H1 (cell line): ENCODE results near the gene ZDHHC22. TPM values are rescaled to one million over a fixed set of nuclear protein-coding genes. Genes with fewer than 3 reads are reported as not detected.

ENCODE experiments used
- CTCF ChIA-PET: fragments of 300-600 bp; sonication (Branson Sonifier 250); formaldehyde crosslinking; loops from one replicate; lab custom pipeline; 2021; ENCODE audit not compliant: partially characterized antibody; lab: Charles Lee
- POLR2A ChIA-PET: fragments of 300-600 bp; sonication (Branson Sonifier 250); formaldehyde crosslinking; loops from one replicate; lab custom pipeline; 2021; ENCODE audit warnings: inconsistent platforms; ENCODE audit not compliant: partially characterized antibody; lab: Charles Lee
- DNase-seq, 2 experiments: peaks; one replicate each; pipeline versions ENCODE4 v3.0.0 to v3.0.0-alpha.2; 2010 to 2022; ENCODE audit warnings: low spot score in 2 of 2, low read depth in 1 of 2, mixed read lengths in 1 of 2
- FAIRE-seq: peaks from 2 replicates; lab custom pipeline; 2011; peaks lifted over from hg19 to GRCh38; lab: Jason Lieb, UNC
- H2AFZ ChIP-seq: 2 replicates; pipeline ENCODE4 v1.8.1; 2012; ENCODE audit warnings: low read length, inconsistent platforms
- H2AK5ac ChIP-seq: 2 replicates; pipeline ENCODE4 v1.6.1; 2013; ENCODE audit warnings: low read depth, low read length
- H2BK120ac ChIP-seq: replicated peaks from 2 replicates; pipeline ENCODE3; 2013; ENCODE audit warnings: low read depth, low read length, inconsistent platforms
- H2BK12ac ChIP-seq: 2 replicates; pipeline ENCODE4 v1.6.1; 2013; ENCODE audit warnings: low read depth, low read length
- H2BK15ac ChIP-seq: 2 replicates; pipeline ENCODE4 v1.6.1; 2013; ENCODE audit warnings: low read length
- H2BK20ac ChIP-seq: 2 replicates; pipeline ENCODE4 v1.6.1; 2013; ENCODE audit warnings: low read length
- H2BK5ac ChIP-seq: 2 replicates; pipeline ENCODE4 v1.6.1; 2013; ENCODE audit warnings: low read depth, low read length
- H3K14ac ChIP-seq: 2 replicates; pipeline ENCODE4 v1.6.1; 2013; ENCODE audit warnings: inconsistent platforms; ENCODE audit not compliant: insufficient read length
- H3K18ac ChIP-seq: 2 replicates; pipeline ENCODE4 v1.6.1; 2013; ENCODE audit warnings: low read length; ENCODE audit errors: extremely low read depth
- H3K23ac ChIP-seq: 2 replicates; pipeline ENCODE4 v1.6.1; 2013; ENCODE audit warnings: inconsistent platforms; ENCODE audit not compliant: insufficient read length
- H3K23me2 ChIP-seq: 2 replicates; pipeline ENCODE4 v1.6.1; 2013; ENCODE audit warnings: low read depth, low read length
- H3K27ac ChIP-seq: 2 replicates; pipeline ENCODE4 v1.6.1; 2011; ENCODE audit warnings: low read depth, low read length, inconsistent platforms
- H3K27me3 ChIP-seq, 4 experiments: replicated peaks in 1 of 4; 1 replicate in 1 of 4; 2 replicates in 3 of 4; pipeline versions ENCODE4 v1.6.1 to v1.8.1; 2011 to 2013; ENCODE audit warnings: low read length in 3 of 4, mild to moderate bottlenecking in 3 of 4, inconsistent platforms in 2 of 4, mixed read lengths in 2 of 4, moderate library complexity in 1 of 4; ENCODE audit not compliant: control insufficient read depth in 3 of 4, insufficient read depth in 3 of 4; ENCODE audit errors: extremely low read depth in 1 of 4
- H3K36me3 ChIP-seq, 4 experiments: 2 replicates each; pipeline versions ENCODE4 v1.6.1 to v1.8.1; 2011 to 2013; ENCODE audit warnings: mild to moderate bottlenecking in 4 of 4, low read length in 3 of 4, moderate library complexity in 2 of 4, control low read depth in 1 of 4, inconsistent platforms in 1 of 4; ENCODE audit not compliant: insufficient read depth in 4 of 4, control insufficient read depth in 2 of 4
- H3K4ac ChIP-seq: replicated peaks from 2 replicates; pipeline ENCODE3; 2013; ENCODE audit warnings: low read length, low read depth, mixed read lengths, inconsistent platforms; ENCODE audit not compliant: insufficient read length
- H3K4me1 ChIP-seq, 4 experiments: replicated peaks in 1 of 4; 1 replicate in 1 of 4; 2 replicates in 3 of 4; pipeline versions ENCODE4 v1.6.1 to v1.8.1; 2011 to 2013; ENCODE audit warnings: low read length in 3 of 4, inconsistent platforms in 2 of 4, mixed read lengths in 1 of 4; ENCODE audit not compliant: insufficient read depth in 4 of 4, control insufficient read depth in 3 of 4
- H3K4me2 ChIP-seq, 2 experiments: 2 replicates each; pipeline versions ENCODE4 v1.6.1 to v1.8.1; 2011 to 2013; ENCODE audit warnings: low read depth in 2 of 2, low read length in 2 of 2, control low read depth in 1 of 2, inconsistent platforms in 1 of 2, mild to moderate bottlenecking in 1 of 2; ENCODE audit not compliant: insufficient read depth in 1 of 2
- H3K4me3 ChIP-seq, 4 experiments: fragments of 200-600, 300-600 bp in 1 of 4; sonication (generic), shearing (Covaris generic), sonication (Bioruptor Twin) in 1 of 4; 2 replicates each; pipeline versions ENCODE4 v1.5.1 to v1.8.1; 2011 to 2016; ENCODE audit warnings: low read length in 4 of 4, low read depth in 3 of 4, control low read depth in 2 of 4, inconsistent platforms in 2 of 4, mild to moderate bottlenecking in 2 of 4, mixed read lengths in 1 of 4, moderate library complexity in 1 of 4; ENCODE audit not compliant: insufficient read depth in 2 of 4; ENCODE audit errors: extremely low read depth in 1 of 4
- H3K56ac ChIP-seq: replicated peaks from 2 replicates; pipeline ENCODE3; 2013; ENCODE audit warnings: low read depth, mild to moderate bottlenecking, mixed read lengths, low read length, inconsistent platforms; ENCODE audit not compliant: insufficient read length
- H3K79me1 ChIP-seq: 2 replicates; pipeline ENCODE4 v1.6.1; 2013; ENCODE audit warnings: low read depth, low read length, control low read depth
- H3K79me2 ChIP-seq, 2 experiments: 2 replicates each; pipeline versions ENCODE4 v1.6.1 to v1.8.1; 2012 to 2013; ENCODE audit warnings: low read length in 2 of 2, mild to moderate bottlenecking in 2 of 2, inconsistent platforms in 1 of 2; ENCODE audit not compliant: insufficient read depth in 2 of 2, control insufficient read depth in 1 of 2
- H3K9ac ChIP-seq, 4 experiments: replicated peaks in 1 of 4; 1 replicate in 1 of 4; 2 replicates in 3 of 4; pipeline versions ENCODE4 v1.6.1 to v1.8.1; 2011 to 2013; ENCODE audit warnings: low read depth in 3 of 4, low read length in 3 of 4, control low read depth in 2 of 4, mild to moderate bottlenecking in 2 of 4, moderate library complexity in 2 of 4, inconsistent platforms in 1 of 4; ENCODE audit errors: extremely low read depth in 1 of 4
- H3K9me3 ChIP-seq, 2 experiments: 2 replicates each; pipeline versions ENCODE4 v1.6.1 to v1.8.1; 2012 to 2013; ENCODE audit warnings: mild to moderate bottlenecking in 2 of 2, moderate library complexity in 2 of 2, control low read depth in 1 of 2, inconsistent platforms in 1 of 2, low read depth in 1 of 2, low read length in 1 of 2, mixed read lengths in 1 of 2; ENCODE audit not compliant: insufficient read depth in 2 of 2
- H4K20me1 ChIP-seq, 2 experiments: replicated peaks in 1 of 2; 2 replicates each; pipeline versions ENCODE3 to v1.8.1; 2011 to 2013; ENCODE audit warnings: inconsistent platforms in 2 of 2, low read length in 2 of 2, mild to moderate bottlenecking in 1 of 2; ENCODE audit not compliant: insufficient read depth in 2 of 2, control insufficient read depth in 1 of 2
- H4K5ac ChIP-seq: 2 replicates; pipeline ENCODE4 v1.6.1; 2013; ENCODE audit warnings: low read length, low read depth, mixed read lengths, inconsistent platforms; ENCODE audit not compliant: insufficient read length
- H4K8ac ChIP-seq: 2 replicates; pipeline ENCODE4 v1.8.0; 2013; ENCODE audit warnings: mild to moderate bottlenecking, moderate library complexity, low read length, inconsistent platforms; ENCODE audit not compliant: insufficient read depth; ENCODE audit errors: extremely low read depth
- H4K91ac ChIP-seq: replicated peaks from 2 replicates; pipeline ENCODE3; 2013; ENCODE audit warnings: low read length, mixed read lengths, inconsistent platforms; ENCODE audit not compliant: insufficient read length
- CBX8 ChIP-seq: fragments of 300-800, 300-1000 bp; sonication (generic); IDR thresholded peaks from 2 replicates; pipeline ENCODE4 v1.7.1; 2016; ENCODE audit warnings: low read depth, low read length, borderline replicate concordance
- EP300 ChIP-seq, 2 experiments: IDR thresholded peaks; 1 replicate in 1 of 2; 2 replicates in 1 of 2; pipeline ENCODE4 v1.6.1; 2011 to 2012; ENCODE audit warnings: low read depth in 2 of 2, low read length in 2 of 2, mild to moderate bottlenecking in 2 of 2, borderline replicate concordance in 1 of 2, inconsistent platforms in 1 of 2, moderate library complexity in 1 of 2
- FOSL1 ChIP-seq: IDR thresholded peaks from 2 replicates; pipeline ENCODE4 v1.6.1; 2011; ENCODE audit warnings: mild to moderate bottlenecking, low read depth, low read length, moderate library complexity; ENCODE audit not compliant: insufficient read depth
- GTF2F1 ChIP-seq: IDR thresholded peaks from 2 replicates; pipeline ENCODE4 v1.6.1; 2012; ENCODE audit warnings: low read depth, low read length, improper control_type of control experiment, borderline replicate concordance
- KDM4A ChIP-seq: IDR thresholded peaks from one replicate; pipeline ENCODE4 v1.7.1; 2012; ENCODE audit warnings: low read depth, mild to moderate bottlenecking, moderate library complexity, low read length, inconsistent platforms; ENCODE audit not compliant: severe bottlenecking
- MAX ChIP-seq: IDR thresholded peaks from 2 replicates; pipeline ENCODE4 v1.6.1; 2012; ENCODE audit warnings: inconsistent platforms
- RAD21 ChIP-seq, 2 experiments: IDR thresholded peaks in 1 of 2; conservative IDR thresholded peaks in 1 of 2; 2 replicates each; pipeline ENCODE4 v1.6.1; 2011; ENCODE audit warnings: low read depth in 2 of 2, low read length in 2 of 2, improper control_type of control experiment in 1 of 2, inconsistent platforms in 1 of 2, mild to moderate bottlenecking in 1 of 2, moderate library complexity in 1 of 2
- TBP ChIP-seq: IDR thresholded peaks from 2 replicates; pipeline ENCODE4 v1.6.1; 2011; ENCODE audit warnings: low read depth, low read length, improper control_type of control experiment
- YY1 ChIP-seq: IDR thresholded peaks from 2 replicates; pipeline ENCODE4 v1.6.1; 2011; ENCODE audit warnings: low read depth, mild to moderate bottlenecking, low read length
- ZNF274 ChIP-seq: IDR thresholded peaks from 2 replicates; pipeline ENCODE4 v1.7.0; 2012; ENCODE audit warnings: low read length, borderline replicate concordance; ENCODE audit errors: extremely low read depth
- WGBS, 2 experiments: shearing (Covaris generic) in 1 of 2; methylation state at CpG; one replicate each; pipeline versions ENCODE4 v1.1.6 to v1.1.7; 2013 to 2015; ENCODE audit warnings: low lambda C conversion rate in 2 of 2, mixed read lengths in 2 of 2, inconsistent platforms in 1 of 2, low coverage in 1 of 2, missing lambda C conversion rate in 1 of 2; ENCODE audit not compliant: insufficient replicate concordance in 2 of 2, insufficient coverage in 1 of 2, insufficient read length in 1 of 2; ENCODE audit errors: extremely low coverage in 1 of 2, missing lambda C conversion rate in 1 of 2; 5-methylcytosine and 5-hydroxymethylcytosine counted together
- polyA plus RNA-seq, 7 experiments: library from polyadenylated mRNA; depleted of rRNA in 3 of 7; stranded (reverse) in 5 of 7; unstranded in 2 of 7; fragments of >200 nt in 5 of 7; fragments of 200-250 nt in 2 of 7; gene quantifications; 1 replicate in 5 of 7; 2 replicates in 1 of 7; 4 replicates in 1 of 7; pipeline versions ENCODE4 v1.2.1 to v1.2.3, GENCODE V29; 2011 to 2013; ENCODE audit warnings: missing spikeins in 2 of 7, mixed read lengths in 2 of 7
- total RNA-seq: library from RNA; stranded (reverse); fragmentation: NEBNext Ultra II Directional; extraction: Animal tissue kit (Norgen Biotek cat#: 25700); gene quantifications from 2 replicates; pipeline ENCODE4 v1.2.1, GENCODE V29; 2021
- TF ChIP-seq, protein P1 (sequence below): IDR thresholded peaks from 2 replicates; pipeline ENCODE4 v1.6.1; 2011; ENCODE audit warnings: low read length, improper control_type of control experiment

ZDHHC22 gene
- total and polyA plus RNA-seq, 2 of the 8 experiments (the other 6 are each of a cell fraction or from before 2014, with no cell fraction given), result 23.8 to 55.2 TPM

GRCh38 chr14:77151245-77151644, 9.7 kb upstream of the ZDHHC22 start:
- Histone ChIP-seq H2AFZ (no peak overlapping the region), H3K9me3 (no peaks in the 10 kb centered on the region), H3K23ac (no peak overlapping the region), H4K20me1 (no peaks in the 10 kb centered on the region), H2BK12ac (no peak overlapping the region), H3K79me2 (no peaks in the 10 kb centered on the region), H3K4me2 (no peak overlapping the region), H3K36me3 (no peaks in the 10 kb centered on the region), H2AK5ac (no peak overlapping the region), H3K4me1 (peaks cover 2 to 19% (median 4%) of the 10 kb centered on the region in 4 experiments; a peak in 5 of 7 replicates), H4K5ac (no peak overlapping the region), H3K18ac (no peak overlapping the region), H2BK15ac (0 out of 2 replicates have a peak overlapping the region, but pooled peaks have one; percentile 49), H3K14ac (no peak overlapping the region), H3K9ac (no peak overlapping the region), H3K4me3 (no peak overlapping the region), H3K79me1 (no peaks in the 10 kb centered on the region), H3K27me3 (no peaks in the 10 kb centered on the region), H3K27ac (no peak overlapping the region), H3K4ac (no peak overlapping the region), H4K8ac (no peak overlapping the region), H2BK5ac (no peak overlapping the region), H3K56ac (no peak overlapping the region), H2BK20ac (no peak overlapping the region), H2BK120ac (no peak overlapping the region), H4K91ac (no peak overlapping the region), H3K23me2 (no peaks in the 10 kb centered on the region)
- DNase-seq (peak in 1 of 2 experiments; percentile 84), FAIRE-seq (peak; percentile 39)
- 32% methylated on average over 5 of the region's 5 CpGs; no CpG with 5 or more reads in 1 of the 2 experiments for WGBS, 2 experiments
- CTCF ChIA-PET, result interaction anchor here (0.6 to 52.5 kb wide), 40 partner anchors 8 to 280 kb away, joined by 3 to 1490 read pairs (median 6); partner anchors contain the start of genes CIPC, GSTZ1, POMT2 and TMEM63C
- POLR2A ChIA-PET, result interaction anchor here (0.7 to 1.0 kb wide), 2 partner anchors 8 to 11 kb away, joined by 3 read pairs; no protein-coding TSS in a partner anchor
- TF ChIP-seq GTF2F1, result no peak
- TF ChIP-seq CBX8, result no peak
- TF ChIP-seq, protein P1, sequence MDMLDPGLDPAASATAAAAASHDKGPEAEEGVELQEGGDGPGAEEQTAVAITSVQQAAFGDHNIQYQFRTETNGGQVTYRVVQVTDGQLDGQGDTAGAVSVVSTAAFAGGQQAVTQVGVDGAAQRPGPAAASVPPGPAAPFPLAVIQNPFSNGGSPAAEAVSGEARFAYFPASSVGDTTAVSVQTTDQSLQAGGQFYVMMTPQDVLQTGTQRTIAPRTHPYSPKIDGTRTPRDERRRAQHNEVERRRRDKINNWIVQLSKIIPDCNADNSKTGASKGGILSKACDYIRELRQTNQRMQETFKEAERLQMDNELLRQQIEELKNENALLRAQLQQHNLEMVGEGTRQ, result no peak
- TF ChIP-seq RAD21 (IDR thresholded peaks at IDR 0.05 in 1 of 2, conservative IDR thresholded peaks at IDR 0.05 in 1 of 2; ENCODE audit: low read depth in 2 of 2, low read length in 2 of 2), result peak; percentile 59 to 70
- no peak for TF ChIP-seq MAX
- no peak for TF ChIP-seq FOSL1
- no peak for TF ChIP-seq KDM4A
- no peak for TF ChIP-seq EP300 (IDR thresholded peaks at IDR 0.05; ENCODE audit: borderline replicate concordance in 1 of 2, low read depth in 2 of 2, low read length in 2 of 2)
- no peak for TF ChIP-seq TBP
- peak; percentile 76 for TF ChIP-seq YY1
- TF ChIP-seq ZNF274, result no peak
